NB4 (cell line): ENCODE measurements around the gene DENND10.

Experiments used
- MYC ChIP-seq: IDR thresholded peaks from 2 replicates; pipeline ENCODE4 v1.6.1; 2011; ENCODE audit warnings: low read depth, low read length
- POLR2A ChIP-seq: IDR thresholded peaks from 2 replicates; pipeline ENCODE4 v1.6.1; 2011; ENCODE audit warnings: mild to moderate bottlenecking; ENCODE audit not compliant: insufficient read length; ENCODE audit errors: extremely low read depth
- TF ChIP-seq, protein P1 (sequence below): IDR thresholded peaks from one replicate; pipeline ENCODE4 v1.5.1; 2012; ENCODE audit warnings: low read depth, low read length
- TF ChIP-seq, protein P2 (sequence below): IDR thresholded peaks from 2 replicates; pipeline ENCODE4 v1.6.1; 2011; ENCODE audit warnings: low read depth, low read length

DNA sequence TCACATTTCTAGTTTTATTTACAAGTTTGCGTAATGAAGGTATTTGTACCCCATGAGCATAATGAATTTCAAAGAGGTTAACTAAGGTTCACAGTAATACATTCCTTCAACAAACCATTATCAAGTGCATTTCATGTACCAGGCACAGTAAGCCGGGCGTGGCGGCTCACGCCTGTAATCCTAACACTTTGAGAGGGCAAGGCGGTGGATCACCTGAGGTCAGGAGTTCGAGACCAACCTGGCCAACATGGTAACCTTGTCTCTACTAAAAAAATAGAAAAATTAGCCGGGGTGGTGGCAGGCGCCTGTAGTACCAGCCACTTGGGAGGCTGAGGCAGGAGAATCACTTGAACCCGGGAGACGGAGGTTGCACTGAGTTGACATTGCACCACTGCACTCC lies 19.0 kb upstream of the DENND10 start:
- TF ChIP-seq, protein P1, sequence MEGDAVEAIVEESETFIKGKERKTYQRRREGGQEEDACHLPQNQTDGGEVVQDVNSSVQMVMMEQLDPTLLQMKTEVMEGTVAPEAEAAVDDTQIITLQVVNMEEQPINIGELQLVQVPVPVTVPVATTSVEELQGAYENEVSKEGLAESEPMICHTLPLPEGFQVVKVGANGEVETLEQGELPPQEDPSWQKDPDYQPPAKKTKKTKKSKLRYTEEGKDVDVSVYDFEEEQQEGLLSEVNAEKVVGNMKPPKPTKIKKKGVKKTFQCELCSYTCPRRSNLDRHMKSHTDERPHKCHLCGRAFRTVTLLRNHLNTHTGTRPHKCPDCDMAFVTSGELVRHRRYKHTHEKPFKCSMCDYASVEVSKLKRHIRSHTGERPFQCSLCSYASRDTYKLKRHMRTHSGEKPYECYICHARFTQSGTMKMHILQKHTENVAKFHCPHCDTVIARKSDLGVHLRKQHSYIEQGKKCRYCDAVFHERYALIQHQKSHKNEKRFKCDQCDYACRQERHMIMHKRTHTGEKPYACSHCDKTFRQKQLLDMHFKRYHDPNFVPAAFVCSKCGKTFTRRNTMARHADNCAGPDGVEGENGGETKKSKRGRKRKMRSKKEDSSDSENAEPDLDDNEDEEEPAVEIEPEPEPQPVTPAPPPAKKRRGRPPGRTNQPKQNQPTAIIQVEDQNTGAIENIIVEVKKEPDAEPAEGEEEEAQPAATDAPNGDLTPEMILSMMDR: no peak
- TF ChIP-seq POLR2A (no peak), MYC (no peak)
- TF ChIP-seq, protein P2, sequence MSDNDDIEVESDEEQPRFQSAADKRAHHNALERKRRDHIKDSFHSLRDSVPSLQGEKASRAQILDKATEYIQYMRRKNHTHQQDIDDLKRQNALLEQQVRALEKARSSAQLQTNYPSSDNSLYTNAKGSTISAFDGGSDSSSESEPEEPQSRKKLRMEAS: no peak
